Keratinocyte (primary cell): ENCODE data around the gene NAP1L5.

ENCODE experiments used
- CTCF ChIP-seq, 3 experiments: IDR thresholded peaks in 1 of 3; conservative IDR thresholded peaks in 1 of 3; optimal IDR thresholded peaks in 1 of 3; 2 replicates in 2 of 3; 3 replicates in 1 of 3; pipeline versions ENCODE3 to v1.5.1; 2011; ENCODE audit warnings: low read length in 3 of 3, mild to moderate bottlenecking in 3 of 3, moderate library complexity in 2 of 3, control low read depth in 1 of 3, inconsistent platforms in 1 of 3; ENCODE audit not compliant: insufficient read depth in 2 of 3; ENCODE audit errors: extremely low read depth in 1 of 3
- EZH2 ChIP-seq: IDR thresholded peaks from one replicate; pipeline ENCODE4 v1.6.1; 2012; ENCODE audit warnings: inconsistent platforms, mild to moderate bottlenecking, low read length, moderate library complexity

DNA sequence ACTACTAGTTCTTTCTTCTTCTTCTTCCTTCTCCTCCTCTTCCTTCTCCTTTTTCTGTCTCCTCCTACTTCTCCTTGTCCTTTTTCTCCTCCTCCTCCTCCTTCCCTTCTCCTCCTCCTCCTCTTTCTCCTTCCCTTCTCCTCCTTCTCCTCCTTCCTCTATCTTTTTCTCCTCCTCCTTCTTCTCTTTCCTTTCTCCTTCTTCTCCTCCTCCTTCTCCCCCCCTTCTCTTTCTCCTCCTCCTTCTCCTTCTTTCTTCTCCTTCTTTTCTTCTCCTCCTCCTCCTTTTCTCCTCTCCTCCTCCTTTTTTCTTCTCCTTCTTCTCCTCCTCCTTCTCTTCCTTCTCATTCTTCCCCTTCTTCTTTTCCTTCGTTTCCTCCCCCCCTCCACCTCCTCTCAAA, 21.8 kb upstream of the NAP1L5 start:
- TF ChIP-seq EZH2 (no peak), CTCF (optimal IDR thresholded peaks at IDR 0.05 in 1 of 3, IDR thresholded peaks at IDR 0.05 in 1 of 3, conservative IDR thresholded peaks at IDR 0.05 in 1 of 3; ENCODE audit: extremely low read depth in 1 of 3, insufficient read depth in 2 of 3, low read length in 3 of 3) (no peak)
